HEK293 (cell line): Measurements from ENCODE around the gene FAM168A.

ENCODE experiments used
- CTCF ChIP-seq: fragments of 450-650 bp; formaldehyde crosslinking; IDR thresholded peaks from 2 replicates; pipeline ENCODE4 v1.5.1; 2016; ENCODE audit warnings: missing biosample characterization, missing genetic modification characterization
- OVOL3 ChIP-seq: fragments of 450-650 bp; formaldehyde crosslinking; IDR thresholded peaks from 2 replicates; pipeline ENCODE4 v1.5.1; 2016; ENCODE audit warnings: missing biosample characterization, missing genetic modification characterization
- ZNF621 ChIP-seq: fragments of 450-650 bp; formaldehyde crosslinking; IDR thresholded peaks from 2 replicates; pipeline ENCODE4 v1.5.1; 2017; ENCODE audit warnings: missing biosample characterization, missing genetic modification characterization

GRCh38 chr11:73585834-73586575 is 11.9 kb downstream of the FAM168A start:
- TF ChIP-seq OVOL3 (no peak), CTCF (no peak), ZNF621 (tag by site-specific recombination) (no peak)
